Keratinocyte (primary cell): Measurements from ENCODE around the gene SIX5. TPM values are rescaled to one million over a fixed set of nuclear protein-coding genes. Genes with fewer than 3 reads are reported as not detected.
A peak's percentile ranks its signal among the peaks of the same experiment; 100 is the strongest.

ENCODE experiments used
- DNase-seq: peaks from one replicate; pipeline ENCODE4 v3.0.0-alpha.2; 2011; ENCODE audit warnings: low read depth, missing footprints, low spot score
- FAIRE-seq: peaks from 2 replicates; lab custom pipeline; 2011; peaks lifted over from hg19 to GRCh38; lab: Jason Lieb, UNC
- H2AFZ ChIP-seq: 2 replicates; pipeline ENCODE4 v1.6.0; 2012; ENCODE audit warnings: low read length, control low read depth, inconsistent platforms; ENCODE audit not compliant: control insufficient read depth
- H3K27ac ChIP-seq: 2 replicates; pipeline ENCODE4 v1.5.1; 2011; ENCODE audit warnings: low read length; ENCODE audit not compliant: control insufficient read depth, insufficient read depth
- H3K27me3 ChIP-seq: 3 replicates; pipeline ENCODE4 v1.6.0; 2011; ENCODE audit warnings: low read length; ENCODE audit not compliant: control insufficient read depth, insufficient read depth; ENCODE audit errors: extremely low read depth
- H3K36me3 ChIP-seq, 2 experiments: 2 replicates in 1 of 2; 3 replicates in 1 of 2; pipeline ENCODE4 v1.5.1; 2011; ENCODE audit warnings: low read length in 2 of 2, mild to moderate bottlenecking in 1 of 2; ENCODE audit not compliant: control insufficient read depth in 2 of 2, insufficient read depth in 2 of 2; ENCODE audit errors: extremely low read depth in 1 of 2
- H3K4me1 ChIP-seq: 3 replicates; pipeline ENCODE4 v1.5.1; 2011; ENCODE audit warnings: low read length; ENCODE audit not compliant: control insufficient read depth, insufficient read depth; ENCODE audit errors: extremely low read depth
- H3K4me2 ChIP-seq: 3 replicates; pipeline ENCODE4 v1.6.0; 2011; ENCODE audit warnings: low read depth, low read length; ENCODE audit not compliant: control insufficient read depth, insufficient read depth; ENCODE audit errors: extremely low read depth
- H3K4me3 ChIP-seq, 3 experiments: fragments of 200-600 bp in 1 of 3; sonication (generic) in 1 of 3; 2 replicates in 2 of 3; 3 replicates in 1 of 3; pipeline ENCODE4 v1.5.1; 2011 to 2016; ENCODE audit warnings: low read length in 3 of 3, mild to moderate bottlenecking in 3 of 3, control low read depth in 2 of 3, inconsistent platforms in 1 of 3, low read depth in 1 of 3, mixed read lengths in 1 of 3, mixed run types in 1 of 3, moderate library complexity in 1 of 3; ENCODE audit not compliant: control insufficient read depth in 2 of 3, insufficient read depth in 2 of 3; ENCODE audit errors: extremely low read depth in 1 of 3
- H3K79me2 ChIP-seq: 2 replicates; pipeline ENCODE4 v1.6.0; 2012; ENCODE audit warnings: low read length; ENCODE audit not compliant: control insufficient read depth, insufficient read depth
- H3K9ac ChIP-seq: 3 replicates; pipeline ENCODE4 v1.6.0; 2011; ENCODE audit warnings: low read length; ENCODE audit not compliant: control insufficient read depth, insufficient read depth; ENCODE audit errors: extremely low read depth
- H3K9me1 ChIP-seq: 3 replicates; pipeline ENCODE4 v1.6.0; 2011; ENCODE audit warnings: low read length; ENCODE audit not compliant: control insufficient read depth, insufficient read depth; ENCODE audit errors: extremely low read depth
- H3K9me3 ChIP-seq: 2 replicates; pipeline ENCODE4 v1.5.1; 2012; ENCODE audit warnings: low read depth, low read length; ENCODE audit not compliant: control insufficient read depth
- H4K20me1 ChIP-seq: 3 replicates; pipeline ENCODE4 v1.6.0; 2011; ENCODE audit warnings: low read length; ENCODE audit not compliant: control insufficient read depth, insufficient read depth; ENCODE audit errors: extremely low read depth
- CTCF ChIP-seq, 3 experiments: IDR thresholded peaks in 1 of 3; conservative IDR thresholded peaks in 1 of 3; optimal IDR thresholded peaks in 1 of 3; 2 replicates in 2 of 3; 3 replicates in 1 of 3; pipeline versions ENCODE3 to v1.5.1; 2011; ENCODE audit warnings: low read length in 3 of 3, mild to moderate bottlenecking in 3 of 3, moderate library complexity in 2 of 3, control low read depth in 1 of 3, inconsistent platforms in 1 of 3; ENCODE audit not compliant: insufficient read depth in 2 of 3; ENCODE audit errors: extremely low read depth in 1 of 3
- EZH2 ChIP-seq: IDR thresholded peaks from one replicate; pipeline ENCODE4 v1.6.1; 2012; ENCODE audit warnings: inconsistent platforms, mild to moderate bottlenecking, low read length, moderate library complexity
- dilution Hi-C: fragments of 300-500 bp; cut with MboI; formaldehyde crosslinking; loops from one replicate; pipeline ENCODE4 v1.7.0; 2020; ENCODE audit warnings: low sequenced_read_pairs; ENCODE audit not compliant: extremely low pct_ligation_motif_present
- polyA plus RNA-seq, 5 experiments: library from polyadenylated mRNA; depleted of rRNA in 3 of 5; stranded (reverse) in 3 of 5; stranded (forward) in 1 of 5; unstranded in 1 of 5; fragments of >200 nt; gene quantifications; 1 replicate in 1 of 5; 2 replicates in 3 of 5; 3 replicates in 1 of 5; pipeline versions ENCODE4 v1.2.1 to v1.2.3, GENCODE V29; 2011 to 2012; ENCODE audit warnings: missing spikeins in 2 of 5, low read depth in 1 of 5, low replicate concordance in 1 of 5

SIX5 gene
- polyA plus RNA-seq, 1 donor (not counting 4 experiments of a cell fraction or from before 2014, with no cell fraction given) = 1.3 TPM

- no peaks in the 10 kb centered on the region for H3K27me3 ChIP-seq
- dilution Hi-C loops = no loop called here
- H4K20me1 ChIP-seq = peaks cover 3% of the 10 kb centered on the region
- H3K9me3 ChIP-seq = no peaks in the 10 kb centered on the region
- DNase-seq (no peak), FAIRE-seq (no peak)
- H2AFZ ChIP-seq = peak overlapping the region; percentile 73
- peaks cover 0 to 2% of the 10 kb centered on the region in 2 experiments for H3K36me3 ChIP-seq
- H3K9me1 ChIP-seq = no peaks in the 10 kb centered on the region
- H3K27ac ChIP-seq = peak overlapping the region; percentile 36
- H3K4me2 ChIP-seq = peak overlapping the region; percentile 98
- peak overlapping the region; percentile 84 for H3K9ac ChIP-seq
- H3K4me1 ChIP-seq = peaks cover 15% of the 10 kb centered on the region
- peak overlapping the region; percentile 49 to 93 (median 78) for H3K4me3 ChIP-seq
- H3K79me2 ChIP-seq = no peaks in the 10 kb centered on the region
- TF ChIP-seq CTCF (optimal IDR thresholded peaks at IDR 0.05 in 1 of 3, IDR thresholded peaks at IDR 0.05 in 1 of 3, conservative IDR thresholded peaks at IDR 0.05 in 1 of 3; ENCODE audit: extremely low read depth in 1 of 3, insufficient read depth in 2 of 3, low read length in 3 of 3) (no peak), EZH2 (no peak)
Measured at GRCh38 chr19:45767881-45768654, 984 bp downstream of the SIX5 start.

- H3K27me3 ChIP-seq = no peaks in the 10 kb centered on the region
- H3K4me1 ChIP-seq = peaks cover 15% of the 10 kb centered on the region
- H3K4me3 ChIP-seq = peak overlapping the region; percentile 49 to 93 (median 78)
- H3K4me2 ChIP-seq = peak overlapping the region; percentile 98
- H3K27ac ChIP-seq = peak overlapping the region; percentile 36
- DNase-seq (no peak), FAIRE-seq (no peak)
- H3K9ac ChIP-seq = peak overlapping the region; percentile 84
- H3K79me2 ChIP-seq = no peaks in the 10 kb centered on the region
- TF ChIP-seq CTCF (optimal IDR thresholded peaks at IDR 0.05 in 1 of 3, IDR thresholded peaks at IDR 0.05 in 1 of 3, conservative IDR thresholded peaks at IDR 0.05 in 1 of 3; ENCODE audit: extremely low read depth in 1 of 3, insufficient read depth in 2 of 3, low read length in 3 of 3) (no peak), EZH2 (no peak)
- H4K20me1 ChIP-seq = peaks cover 2% of the 10 kb centered on the region
- peak overlapping the region; percentile 73 for H2AFZ ChIP-seq
- dilution Hi-C loops = no loop called here
- no peaks in the 10 kb centered on the region for H3K9me1 ChIP-seq
- no peaks in the 10 kb centered on the region for H3K9me3 ChIP-seq
- no peaks in the 10 kb centered on the region for H3K36me3 ChIP-seq
Measured at GRCh38 chr19:45767410-45767880, 1.6 kb downstream of the SIX5 start.
